ENCODE data around the gene KRT4.
"Not testable (repeated sequence)": the region's sequence is repeated elsewhere in the genome, so short reads cannot be mapped to it uniquely, and the experiment has no call there.

Gene KRT4

DNA sequence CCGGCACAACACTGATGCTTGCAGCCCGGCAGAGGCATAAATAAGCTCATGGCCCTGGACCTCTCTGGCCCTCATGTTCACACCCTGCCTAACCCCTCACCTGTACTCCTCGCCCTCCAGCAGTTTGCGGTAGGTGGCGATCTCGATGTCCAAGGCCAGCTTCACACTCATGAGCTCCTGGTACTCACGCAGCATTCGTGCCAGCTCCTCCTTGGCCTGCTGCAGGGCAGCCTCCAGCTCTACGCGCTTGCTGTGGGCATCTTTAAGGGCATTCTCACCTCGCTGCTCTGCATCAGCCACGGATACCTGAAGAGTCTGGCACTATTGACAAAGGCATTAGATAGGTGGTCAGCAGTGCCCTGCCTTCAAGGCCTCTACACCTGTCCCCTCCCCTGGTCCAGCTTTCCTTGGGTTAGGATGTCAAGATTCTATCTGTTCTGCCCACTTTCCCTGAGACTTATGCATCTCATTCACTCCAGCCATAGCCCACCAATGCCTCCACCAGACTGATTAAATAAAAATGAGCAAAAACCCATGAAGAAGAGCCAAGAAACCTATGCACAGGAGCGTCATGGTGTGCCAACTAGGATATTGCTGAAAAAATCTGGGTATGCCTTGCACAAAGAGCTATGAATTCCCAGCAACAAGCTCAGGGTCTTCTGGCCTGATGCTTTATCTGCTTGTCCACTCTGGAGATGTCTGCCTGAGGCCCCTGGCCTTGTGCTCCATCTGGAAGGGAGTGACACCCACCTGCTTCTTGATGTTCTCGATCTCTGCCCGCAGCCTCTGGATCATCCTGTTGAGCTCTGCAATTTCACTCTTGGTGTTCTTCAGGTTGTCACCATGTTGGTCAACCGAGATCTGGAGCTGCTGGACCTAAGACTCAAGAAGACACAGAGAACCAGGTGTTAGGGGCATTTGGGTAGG, 6.1 kb downstream of the KRT4 start:
- DNase-seq (ENCODE audit: low read depth) = no peak

DNA sequence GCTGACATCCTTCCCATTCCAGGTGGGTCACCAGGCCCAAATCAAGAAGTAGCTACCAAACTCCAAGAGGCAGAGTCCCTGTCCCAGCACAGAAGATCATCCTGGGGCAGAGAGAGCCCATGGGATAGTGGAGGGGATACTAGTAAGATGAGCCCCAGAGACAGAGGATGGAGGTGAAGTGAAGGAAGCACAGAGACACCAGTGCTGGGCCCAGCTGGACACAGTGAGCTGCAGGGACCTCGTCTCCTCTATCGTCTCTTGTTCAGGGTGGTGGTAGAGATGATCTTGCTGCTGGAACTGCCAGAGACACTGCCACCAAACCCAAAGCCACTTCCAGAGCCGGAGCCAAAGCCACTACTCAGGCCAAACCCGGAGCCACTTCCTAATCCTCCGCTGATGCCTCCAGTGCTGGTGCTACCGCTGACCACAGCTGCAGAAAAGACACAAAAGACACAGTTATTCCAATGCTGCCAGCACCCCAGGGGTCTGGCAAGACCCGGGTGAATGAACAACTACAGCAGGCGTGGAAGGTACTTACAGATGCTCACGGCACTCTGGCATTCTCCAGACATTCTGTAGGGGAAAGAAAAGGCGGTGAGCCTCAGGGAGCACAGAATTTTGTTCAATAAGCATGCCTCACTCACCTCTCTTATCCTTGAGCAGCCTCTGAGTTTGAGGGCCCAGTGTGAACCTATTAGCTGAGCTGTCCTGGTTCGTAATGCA, 6.9 kb downstream of the KRT4 start:
- no peak for DNase-seq (ENCODE audit: low read depth)

DNA sequence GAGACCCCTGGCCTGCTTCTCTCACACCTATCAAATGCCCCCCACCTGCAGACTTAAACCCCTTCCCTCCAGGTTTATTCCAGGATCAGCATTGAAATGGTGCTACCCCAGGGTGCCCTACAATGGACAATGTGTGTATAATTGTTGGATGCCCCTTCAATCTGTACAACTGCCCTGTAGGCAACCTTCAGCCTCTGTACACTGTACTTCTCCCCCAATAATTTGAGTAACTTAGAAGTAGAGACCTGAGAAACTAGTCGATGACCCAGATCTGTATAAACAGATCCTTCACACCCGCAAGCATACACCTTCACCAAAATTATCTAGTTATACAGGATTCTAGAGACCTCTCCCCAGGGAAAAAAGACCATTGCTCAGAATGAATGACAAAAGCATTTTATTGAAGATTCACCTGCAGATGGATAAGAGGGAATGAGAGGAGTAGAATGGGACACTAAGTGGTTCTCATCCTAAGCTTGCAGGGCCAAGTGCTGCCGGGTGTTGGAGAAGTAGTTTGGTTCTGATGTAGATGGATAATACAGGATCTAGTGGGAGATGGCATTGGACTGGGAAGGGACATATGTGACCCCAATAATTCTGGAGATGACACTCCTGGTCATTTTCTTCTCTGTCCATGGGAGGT, 7.6 kb downstream of the KRT4 start:
- DNase-seq (ENCODE audit: low read depth) = no peak

DNA sequence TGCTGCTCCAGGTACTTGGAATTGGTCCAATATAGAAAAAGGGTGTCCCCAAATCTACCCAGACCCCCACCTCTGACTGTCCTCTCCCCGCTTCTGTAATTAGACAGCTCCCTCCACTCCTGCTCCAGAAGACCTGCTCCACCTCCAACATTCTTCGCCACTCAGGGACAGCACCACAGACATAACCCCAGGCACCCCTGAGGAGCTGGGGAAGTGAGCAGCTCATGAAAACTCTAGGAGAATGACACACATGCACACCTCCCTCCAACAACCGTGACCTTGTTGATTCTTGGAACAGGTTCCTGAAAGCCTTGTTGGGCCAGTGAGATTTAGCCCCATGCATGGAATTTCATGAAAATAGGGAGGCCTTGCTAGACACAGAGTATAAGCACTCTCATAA, 8.2 kb downstream of the KRT4 start:
- DNase-seq (ENCODE audit: low read depth) = no peak

DNA sequence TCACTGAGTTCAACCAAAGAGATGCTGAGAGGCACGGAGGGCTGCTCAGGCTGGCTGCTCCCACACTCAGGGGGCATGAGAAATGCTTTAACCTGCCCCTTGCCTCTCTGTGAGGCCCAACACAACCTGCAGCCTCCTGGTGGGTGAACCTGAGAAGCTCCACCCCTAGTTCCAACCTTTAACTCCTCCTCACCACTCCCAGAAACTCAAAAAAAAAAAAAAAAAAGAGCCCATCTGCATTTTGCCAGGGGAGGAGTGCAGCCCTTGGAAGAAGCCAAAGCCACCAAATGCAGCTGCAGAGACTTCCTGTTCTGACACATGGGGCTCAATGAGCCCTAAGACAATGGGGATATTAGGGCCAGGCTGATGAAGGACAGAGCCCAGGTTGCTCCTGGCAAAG, 8.9 kb downstream of the KRT4 start:
- no peak for DNase-seq (ENCODE audit: low read depth)

DNA sequence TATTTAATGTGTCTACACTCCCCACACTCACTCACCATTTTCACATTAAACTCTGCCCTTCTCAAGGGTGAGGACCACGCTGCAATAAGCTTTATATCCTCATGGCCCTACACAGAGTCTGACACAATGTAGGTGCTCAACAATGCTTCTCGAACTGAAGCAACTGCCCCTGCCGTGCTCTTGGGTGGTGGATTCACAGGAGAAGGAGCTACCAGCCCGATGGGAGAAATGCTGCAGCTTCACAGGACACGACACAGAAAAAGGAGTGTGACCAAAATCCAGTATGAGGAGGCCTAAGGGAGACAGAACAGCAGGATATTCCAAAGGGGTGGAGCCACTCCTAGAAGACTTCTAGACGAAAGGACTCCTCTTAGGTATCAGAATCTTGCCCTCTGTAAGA, 11.5 kb downstream of the KRT4 start:
- no peak for DNase-seq (ENCODE audit: low read depth)

DNA sequence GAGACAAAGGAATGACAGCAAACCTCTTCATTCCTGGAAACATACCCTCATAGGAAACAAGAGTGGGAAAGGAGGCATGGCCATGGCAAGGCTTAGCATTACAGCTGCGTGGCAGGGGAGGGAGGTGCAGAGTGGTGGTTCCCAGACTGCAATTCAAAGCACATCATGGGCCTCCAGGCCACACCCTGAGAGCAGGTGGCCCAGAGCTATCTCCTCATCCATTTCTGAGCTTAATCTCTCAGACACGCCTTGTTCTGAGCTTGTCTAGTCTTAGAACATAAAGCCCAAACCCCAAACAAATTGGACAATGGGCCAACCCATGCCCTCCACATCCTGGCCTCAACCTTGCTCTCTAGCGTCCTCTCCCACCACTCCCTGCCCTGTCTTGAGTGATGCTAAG, 12.1 kb downstream of the KRT4 start:
- DNase-seq (ENCODE audit: low read depth) = no peak

DNA sequence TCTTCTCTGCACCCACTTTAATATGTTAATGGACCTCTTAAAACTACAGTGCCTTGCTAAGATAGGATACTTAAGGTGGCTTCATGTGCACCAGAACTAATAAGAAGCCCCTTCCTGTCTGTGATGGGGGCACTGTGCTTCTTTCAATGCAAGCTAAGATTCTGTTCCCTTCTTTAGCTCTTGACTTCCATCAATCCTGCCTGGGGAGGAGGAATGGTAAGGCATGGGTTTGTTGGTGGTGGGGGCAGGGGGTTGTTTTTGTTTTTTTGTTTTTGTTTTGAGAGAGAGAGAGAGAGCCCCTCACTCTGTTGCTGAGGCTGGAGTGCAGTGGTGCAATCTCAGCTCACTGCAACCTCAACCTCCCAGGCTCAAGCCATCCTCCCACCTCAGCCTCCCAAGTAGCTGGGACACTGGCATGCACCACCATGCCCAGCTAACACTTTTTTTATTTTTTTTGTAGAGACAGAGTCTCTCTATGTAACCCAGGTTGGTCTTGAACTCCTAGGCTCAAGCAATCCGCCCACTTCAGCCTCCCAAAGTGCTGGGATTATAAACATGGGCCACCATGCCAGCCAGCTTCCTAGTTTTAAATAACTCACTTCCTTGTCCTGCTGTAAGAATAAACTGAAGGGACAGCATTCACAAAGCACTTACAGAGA, 13.5 kb downstream of the KRT4 start:
- DNase-seq (ENCODE audit: low read depth) = no peak

DNA sequence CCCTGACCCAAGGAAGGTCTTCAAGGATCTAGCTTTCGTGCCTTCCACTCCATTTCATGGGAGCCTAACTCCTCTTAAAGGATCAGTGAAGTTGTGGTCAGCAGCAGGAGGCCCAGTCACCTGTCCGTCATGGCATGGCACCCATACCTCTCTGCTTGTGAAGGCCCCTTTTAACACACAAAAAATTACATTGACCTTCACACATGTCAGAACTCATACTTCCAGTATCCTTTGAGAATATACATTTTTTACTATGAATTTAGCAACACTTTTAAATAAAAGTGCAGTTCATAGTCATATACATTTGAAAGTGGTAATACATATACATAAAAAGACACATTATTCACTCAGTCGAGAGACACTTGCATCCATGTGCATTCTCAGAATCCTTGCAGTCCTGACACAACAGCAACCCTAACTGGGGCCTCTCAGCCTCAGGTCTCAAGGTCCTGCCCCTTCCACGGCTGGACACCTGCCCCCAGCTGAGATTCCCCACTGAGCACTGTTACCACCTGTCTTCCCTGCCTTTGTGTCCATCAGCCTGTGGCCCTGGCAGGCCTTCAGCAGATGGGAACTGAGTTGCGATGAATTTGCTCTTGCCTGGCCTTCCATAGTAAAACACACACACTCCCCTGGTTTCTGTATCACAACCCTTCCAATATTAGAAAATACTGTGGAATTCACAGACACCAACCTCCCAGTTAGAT, 14.3 kb downstream of the KRT4 start:
- DNase-seq (ENCODE audit: low read depth) = no peak

DNA sequence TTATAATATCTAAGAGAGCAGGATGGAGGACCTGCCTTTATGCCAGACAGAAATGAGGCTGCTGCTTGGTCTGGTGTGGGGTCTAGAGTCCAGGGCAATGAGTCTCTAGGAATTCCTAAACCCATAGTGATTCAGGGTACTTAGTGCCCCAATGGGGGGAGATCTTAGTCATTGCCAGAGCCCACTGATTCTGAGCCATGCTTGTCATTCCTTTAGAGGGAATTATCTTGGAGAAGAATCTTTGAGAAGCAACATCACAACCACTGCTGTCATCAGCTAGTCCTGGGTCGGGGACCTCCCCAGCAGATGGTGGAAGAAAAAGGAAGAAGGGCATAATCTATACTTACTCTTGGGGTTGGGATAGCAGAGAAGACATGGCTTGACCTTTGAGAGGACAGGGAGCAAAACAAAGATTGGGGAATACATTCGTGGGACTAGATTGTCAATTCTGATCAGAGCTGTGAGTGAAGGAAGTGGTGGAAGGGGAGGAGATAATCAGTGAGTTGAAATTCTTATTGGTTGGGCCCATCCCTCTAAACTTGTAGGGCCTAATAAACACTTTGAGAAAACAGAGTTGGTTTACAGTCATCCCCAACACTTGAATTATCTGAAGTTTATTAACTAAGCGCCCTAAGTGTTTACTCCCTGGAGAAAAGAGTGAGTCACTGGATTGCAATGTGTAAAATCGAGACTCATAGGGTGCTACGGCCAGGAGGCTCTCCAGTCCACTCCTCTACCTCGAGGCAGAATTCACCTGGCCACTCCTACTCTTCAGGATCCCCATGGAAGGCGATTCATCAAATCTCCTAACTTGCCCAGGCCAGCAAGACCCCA, 15.0 kb downstream of the KRT4 start:
- DNase-seq (ENCODE audit: low read depth) = no peak

DNA sequence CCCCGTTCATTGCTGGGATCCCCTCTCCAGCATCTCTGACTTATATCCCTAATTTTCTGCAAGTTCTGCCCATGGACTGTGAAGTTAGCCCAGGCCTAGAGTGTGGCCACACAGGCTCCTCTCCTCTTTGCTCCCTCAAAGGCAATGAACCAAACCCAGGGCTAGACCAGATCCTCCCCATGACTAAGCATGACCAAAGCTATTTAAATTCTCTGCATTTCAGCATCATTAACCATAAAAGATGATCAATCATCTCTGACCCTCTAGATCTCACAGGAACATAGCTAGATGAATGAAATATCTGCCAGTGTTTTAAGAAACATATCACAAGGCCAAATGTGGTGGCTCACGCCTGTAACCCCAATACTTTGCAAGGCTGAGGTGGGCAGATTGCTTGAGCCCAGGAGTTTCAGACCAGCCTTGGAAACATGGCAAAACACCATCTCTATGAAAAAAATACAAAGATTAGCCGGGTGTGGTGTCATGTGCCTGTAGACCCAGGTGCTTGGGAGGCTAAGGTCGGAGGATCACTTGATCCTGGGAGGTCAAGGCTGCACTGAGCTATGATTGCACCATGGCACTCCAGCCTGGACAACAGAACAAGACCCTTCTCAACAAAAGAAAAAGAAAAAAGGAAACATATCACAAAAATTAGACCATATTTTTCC, 15.8 kb downstream of the KRT4 start:
- no peak for DNase-seq (ENCODE audit: low read depth)

DNA sequence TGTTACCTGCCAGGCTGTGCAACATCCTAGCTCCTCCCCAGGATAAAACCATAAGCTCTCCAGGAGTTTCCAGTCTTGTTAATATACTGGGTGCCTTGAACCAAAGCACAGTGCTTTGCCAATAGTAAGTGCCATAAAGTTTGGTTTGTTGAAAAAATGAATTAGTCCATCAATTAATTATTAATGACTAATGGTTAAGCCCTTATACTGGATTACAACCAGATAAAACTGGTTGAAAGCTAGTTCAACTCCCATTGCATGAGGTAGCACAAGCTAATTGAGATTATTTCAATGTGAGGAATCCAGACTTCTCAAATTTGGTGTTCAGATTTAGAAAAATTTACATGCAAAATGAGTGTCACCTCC, 16.4 kb downstream of the KRT4 start:
- DNase-seq (ENCODE audit: low read depth) = no peak

DNA sequence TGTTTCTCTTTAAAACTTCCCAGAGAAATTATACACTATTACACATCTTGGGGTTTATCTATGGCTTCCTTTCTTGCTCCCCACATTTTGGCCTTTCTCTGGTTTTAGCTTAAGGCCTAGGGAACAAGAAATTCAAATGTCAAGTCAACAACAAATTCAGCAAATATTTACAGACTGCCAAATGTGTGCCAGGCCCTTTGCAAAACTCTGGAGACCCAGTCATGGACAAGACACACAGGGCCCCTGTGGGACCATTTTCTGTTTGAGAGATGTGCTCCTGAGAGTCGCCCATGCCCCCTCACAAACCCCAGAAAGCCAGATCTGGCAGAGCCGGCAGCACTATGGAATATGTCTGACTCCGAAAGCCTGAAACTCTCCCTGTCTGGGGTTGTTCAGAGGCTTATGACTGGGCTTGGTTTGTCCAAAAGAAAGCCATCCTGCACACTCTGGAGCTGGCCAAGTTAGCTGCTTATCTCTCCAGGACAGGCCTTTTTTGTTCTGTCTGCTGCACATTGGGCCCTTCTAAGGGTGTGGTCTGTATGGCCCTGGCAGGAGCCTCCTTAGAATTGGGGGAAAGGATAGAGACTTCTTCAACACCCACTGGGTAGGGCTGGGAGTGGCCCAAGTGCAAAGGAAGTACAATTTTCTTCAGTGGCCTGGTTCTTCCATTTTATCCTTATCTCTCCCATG, 16.9 kb downstream of the KRT4 start:
- no peak for DNase-seq (ENCODE audit: low read depth)

DNA sequence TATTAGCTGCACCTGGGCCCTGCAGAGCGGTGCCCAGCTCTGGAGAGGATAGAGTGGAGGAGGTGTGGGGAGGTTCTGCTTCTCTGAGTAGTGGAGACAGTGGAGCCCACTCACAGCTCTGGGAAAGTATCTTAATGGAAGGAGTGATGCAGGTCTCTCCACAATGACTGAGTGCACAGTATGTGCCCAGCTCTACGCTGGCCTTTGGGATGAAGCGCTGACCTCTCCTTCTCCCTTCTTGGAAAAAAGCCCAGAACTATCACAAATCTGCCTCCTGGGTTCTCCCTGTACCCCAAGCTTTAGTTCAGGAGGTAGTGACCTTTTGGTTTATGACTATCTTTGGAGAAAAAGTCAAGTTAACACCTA, 17.5 kb downstream of the KRT4 start:
- no peak for DNase-seq (ENCODE audit: low read depth)

DNA sequence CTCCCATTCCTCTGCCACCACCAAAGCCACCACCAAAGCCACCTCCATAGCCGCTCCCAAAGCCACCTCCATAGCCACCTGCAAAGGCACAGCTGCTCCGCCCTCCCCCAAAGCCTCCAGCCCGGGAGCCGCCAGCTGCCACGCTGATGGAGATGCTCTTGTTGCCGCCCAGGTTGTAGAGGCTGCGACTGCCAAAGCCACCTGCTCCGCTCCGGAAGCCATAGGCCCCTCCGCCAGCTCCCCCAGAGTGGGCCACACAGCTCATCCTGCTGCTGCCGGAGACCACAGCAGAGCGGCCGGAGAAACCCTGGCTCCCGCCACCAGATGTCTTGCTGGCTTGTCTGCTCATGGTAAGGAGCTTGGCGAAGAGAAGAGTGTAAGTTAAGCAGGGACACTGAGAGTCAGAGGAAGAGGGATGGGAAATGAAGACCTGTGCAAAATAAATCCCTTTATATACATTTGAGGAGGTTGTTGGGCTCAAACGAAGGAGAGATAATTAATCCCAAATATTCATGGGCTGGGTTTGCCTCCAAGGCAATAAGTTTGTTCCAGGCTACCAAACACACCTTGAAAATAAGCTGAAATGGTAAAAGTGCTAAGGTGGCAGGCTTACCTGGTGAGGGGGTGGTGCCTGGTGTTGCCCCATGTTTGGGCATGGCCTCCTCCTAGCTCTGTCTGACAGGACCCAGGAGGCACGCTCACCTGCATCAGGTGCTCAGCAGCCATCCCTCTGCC, 18.1 kb downstream of the KRT4 start, which contains the start of gene KRT3:
Gene KRT3, minus strand, starts transcription at position 424 of the 735 bp plus-strand sequence. Its CDS starts 75 bp downstream, at position 349.
- no peak for DNase-seq (ENCODE audit: low read depth)

DNA sequence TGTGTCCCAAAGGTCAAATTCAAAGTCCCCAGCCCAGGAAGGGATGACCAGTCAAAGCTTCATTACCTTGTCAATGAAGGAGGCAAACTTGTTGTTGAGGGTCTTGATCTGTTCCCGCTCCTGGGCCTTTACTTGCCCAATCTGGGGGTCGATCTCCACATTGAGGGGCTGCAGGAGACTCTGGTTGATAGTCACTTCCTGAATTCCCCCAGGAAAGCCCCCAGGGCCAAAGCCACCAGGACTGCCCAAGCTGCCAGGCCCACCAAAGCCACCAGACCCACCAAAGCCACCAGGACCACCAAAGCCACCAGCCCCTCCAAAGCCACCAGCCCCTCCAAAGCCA, 18.6 kb downstream of the KRT4 start:
- not testable (repeated sequence) for DNase-seq (ENCODE audit: low read depth)

DNA sequence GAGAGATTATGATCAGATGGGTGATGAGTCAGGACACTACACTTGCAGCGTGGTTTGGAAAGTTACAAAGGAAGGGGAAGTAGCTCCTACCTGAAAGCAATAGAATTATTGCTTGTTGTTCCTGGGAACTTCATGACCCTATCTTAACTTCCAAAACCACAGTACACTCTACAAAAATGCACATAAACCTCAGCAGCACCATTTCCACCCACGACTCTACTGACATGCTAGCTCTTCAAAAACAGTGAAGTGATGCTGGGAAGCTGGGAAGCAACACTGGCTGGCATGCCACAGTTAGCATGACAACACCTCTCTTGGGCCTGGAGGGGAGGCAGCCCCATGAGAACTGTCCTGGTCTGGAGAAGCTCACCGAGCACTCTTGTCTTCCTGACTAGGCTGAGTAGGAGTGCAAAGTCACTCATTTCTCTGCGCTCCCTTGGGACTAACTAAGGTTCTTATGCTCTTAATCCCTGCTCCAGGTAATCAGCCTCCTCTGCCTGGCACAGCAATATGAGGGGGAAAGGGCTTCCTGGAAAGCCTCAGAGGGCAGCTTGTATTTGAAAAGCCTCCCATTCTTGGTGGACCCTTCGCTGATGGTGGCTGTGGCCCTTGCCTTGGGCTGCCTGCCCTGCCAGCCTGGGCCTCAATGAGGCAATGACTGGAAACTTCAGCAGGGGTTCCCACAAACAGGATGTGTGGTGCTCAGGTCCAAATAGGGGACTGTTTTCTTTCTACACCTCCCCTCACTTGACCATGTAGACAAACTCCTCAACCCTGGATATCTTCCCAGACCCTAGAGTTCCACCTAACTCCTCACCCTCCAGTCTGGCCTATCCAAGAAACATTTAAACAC, 19.2 kb downstream of the KRT4 start:
- DNase-seq (ENCODE audit: low read depth) = no peak

All from stimulated activated CD8-positive, alpha-beta memory T cell treated with anti-CD3 and anti-CD28 coated beads, Interleukin-12 subunit alpha, Interleukin-12 subunit beta, amount 100 ng/mL, for 4 hours (primary cell).